ENCODE results near the gene LAMTOR5. TPM values are rescaled to one million over a fixed set of nuclear protein-coding genes. Genes with fewer than 3 reads are reported as not detected.

LAMTOR5 gene
- total and polyA plus RNA-seq, 2 of the 13 experiments (the other 11 are each of a cell fraction or from before 2014, with no cell fraction given) = 96.7 to 400 TPM

GRCh38 chr1:110390096-110390495 lies 17.4 kb downstream of the LAMTOR5 start:
- ChIA-PET POLR2A (no interaction called here), CTCF (ENCODE audit: low intra/inter-chr PET ratio, low total read pairs) (no interaction called here)
- Histone ChIP-seq H3K36me3 (replicated peaks in 1 of 2; ENCODE audit: control insufficient read depth in 1 of 2, insufficient read depth in 2 of 2, low read length in 2 of 2) (peaks cover 0 to 7% of the 10 kb centered on the region in 2 experiments; a peak in 1 of 5 replicates), H3K4me2 (ENCODE audit: low read depth, low read length) (peak overlapping the region; percentile 50; the same call in 1 of the 2 replicates), H3K79me2 (ENCODE audit: insufficient read depth, low read length) (no peaks in the 10 kb centered on the region), H3K27me3 (ENCODE audit: control insufficient read depth in 1 of 2, insufficient read depth in 2 of 2, low read length in 2 of 2) (no peaks in the 10 kb centered on the region), H3K4me3 (replicated peaks in 1 of 3; ENCODE audit: insufficient read depth in 1 of 3, low read depth in 2 of 3, low read length in 3 of 3) (no peak overlapping the region), H4K20me1 (ENCODE audit: insufficient read depth, low read length) (no peaks in the 10 kb centered on the region), H2AFZ (ENCODE audit: low read length) (no peak overlapping the region), H3K27ac (ENCODE audit: extremely low read length, insufficient read depth, low read length) (no peak overlapping the region), H3K9ac (ENCODE audit: insufficient read depth, low read depth, low read length) (no peak overlapping the region), H3K9me3 (ENCODE audit: low read length) (no peaks in the 10 kb centered on the region), H3K4me1 (ENCODE audit: insufficient read depth, low read length) (peaks cover 39% of the 10 kb centered on the region)
- 92% methylated on average over 6 of the region's 6 CpGs for WGBS (ENCODE audit: low lambda C conversion rate)
- no TSS peak for BruUV-seq (replicated peaks)
- TF ChIP-seq ZNF883 (CRISPR knock-in tag; IDR thresholded peaks at IDR 0.05; ENCODE audit: not compliant biosample characterization) = no peak
- TF ChIP-seq ZC3H4 (CRISPR knock-in tag; IDR thresholded peaks at IDR 0.05; ENCODE audit: borderline replicate concordance) = no peak
- no peak for TF ChIP-seq SKI (IDR thresholded peaks at IDR 0.05; ENCODE audit: partially characterized antibody)
- TF ChIP-seq ARID4A (CRISPR knock-in tag; IDR thresholded peaks at IDR 0.05; ENCODE audit: borderline replicate concordance) = no peak
- TF ChIP-seq ZNF891 (CRISPR knock-in tag; IDR thresholded peaks at IDR 0.05) = no peak
- no peak for TF ChIP-seq RBM22 (optimal IDR thresholded peaks at IDR 0.05; ENCODE audit: low read length)
- no peak for TF ChIP-seq HOXA9 (CRISPR knock-in tag; IDR thresholded peaks at IDR 0.05; ENCODE audit: borderline replicate concordance)
- TF ChIP-seq PCBP1 (IDR thresholded peaks at IDR 0.05; ENCODE audit: borderline replicate concordance, low read depth, low read length) = no peak
- TF ChIP-seq PHF5A (CRISPR knock-in tag; IDR thresholded peaks at IDR 0.05; ENCODE audit: low read depth, unreplicated experiment) = no peak
- in situ Hi-C loops (cut with HindIII; ENCODE audit: extremely low pct_ligation_motif_present, low pct_unique_long_range_greater_than_20kb) = no loop called here
- intact Hi-C loops (cut with micrococcal nuclease; ENCODE audit: unreplicated experiment) = loop anchor here (5.0 kb wide), 2 partner anchors 38 to 53 kb away; partner anchors contain the start of gene RBM15
- DNase-seq (ENCODE audit: low spot score) = no peak
- FAIRE-seq = no peak
- ATAC-seq = no peak

Data from HepG2 (cell line).